ENCODE measurements around the gene ATP5F1A.

DNA sequence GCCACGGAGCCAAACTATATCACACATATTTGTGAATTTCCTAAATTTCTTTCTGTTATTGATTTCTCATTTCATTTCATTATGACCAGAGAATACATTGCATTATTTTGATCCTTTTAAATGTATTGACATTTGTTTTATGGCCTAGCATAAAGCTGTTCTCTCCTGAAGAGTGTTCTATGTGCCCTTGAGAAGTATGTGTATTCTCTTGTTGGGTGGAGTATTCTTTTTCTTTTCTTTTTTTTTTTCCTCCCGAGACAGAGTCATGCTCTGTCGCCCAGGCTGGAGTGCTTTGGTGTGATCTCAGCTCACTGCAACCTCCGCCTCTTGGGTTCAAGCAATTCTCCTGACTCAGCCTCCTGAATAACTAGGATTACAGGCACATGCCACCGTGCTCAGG is 11.3 kb upstream of the ATP5F1A start:
- no peak for TF ChIP-seq EZH2 (IDR thresholded peaks at IDR 0.05)
- TF ChIP-seq FOXP2 (optimal IDR thresholded peaks at IDR 0.05; ENCODE audit: control extremely low read depth, extremely low read length, insufficient read depth): no peak
- TF ChIP-seq POLR2AphosphoS5 (IDR thresholded peaks at IDR 0.05; ENCODE audit: borderline replicate concordance, low read depth, low read length): no peak

Measured in SK-N-MC (cell line).